ENCODE measurements around the gene FNDC3B.
"Not testable (repeated sequence)": the region's sequence is repeated elsewhere in the genome, so short reads cannot be mapped to it uniquely, and the experiment has no call there.

FNDC3B gene

DNA sequence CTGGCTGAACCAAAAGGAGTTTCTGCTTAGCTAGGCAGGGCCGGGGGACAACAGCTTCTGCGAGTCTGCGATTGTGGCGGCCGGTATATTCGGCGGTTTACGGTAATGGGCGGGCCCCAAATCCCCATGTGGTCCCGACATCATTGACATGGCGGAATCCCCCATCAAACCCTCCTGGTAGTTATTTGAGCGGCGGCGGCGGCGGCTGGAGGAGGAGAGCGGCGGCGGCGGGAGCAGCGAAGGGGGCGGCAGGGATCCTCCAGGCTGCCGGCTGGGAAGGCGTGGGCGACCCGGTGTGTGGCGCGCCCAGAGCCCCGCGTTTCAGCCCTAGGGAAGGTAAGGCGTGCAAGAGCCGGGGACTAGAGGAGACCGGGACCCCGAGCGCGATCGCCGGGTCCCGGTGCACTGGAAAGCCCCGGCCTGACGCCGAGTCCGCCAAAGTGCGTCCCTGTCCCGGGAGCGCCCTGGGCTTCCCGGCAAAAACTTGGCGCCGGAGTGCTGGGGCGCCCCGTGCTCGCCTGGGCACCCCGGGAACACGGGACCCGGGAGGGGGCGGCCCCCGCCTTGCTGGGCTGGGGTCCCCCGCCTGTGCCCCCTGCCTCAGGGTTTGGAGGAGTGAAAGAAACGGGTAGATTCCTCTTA, at the start of gene FNDC3B:
FNDC3B (plus strand) TSS at position 143 of the 642 bp plus-strand sequence. CDS start 72,902 bp downstream, outside the sequence.
- peak; percentile 78 to 89 for DNase-seq (ENCODE audit: low read depth in 2 of 2)

DNA sequence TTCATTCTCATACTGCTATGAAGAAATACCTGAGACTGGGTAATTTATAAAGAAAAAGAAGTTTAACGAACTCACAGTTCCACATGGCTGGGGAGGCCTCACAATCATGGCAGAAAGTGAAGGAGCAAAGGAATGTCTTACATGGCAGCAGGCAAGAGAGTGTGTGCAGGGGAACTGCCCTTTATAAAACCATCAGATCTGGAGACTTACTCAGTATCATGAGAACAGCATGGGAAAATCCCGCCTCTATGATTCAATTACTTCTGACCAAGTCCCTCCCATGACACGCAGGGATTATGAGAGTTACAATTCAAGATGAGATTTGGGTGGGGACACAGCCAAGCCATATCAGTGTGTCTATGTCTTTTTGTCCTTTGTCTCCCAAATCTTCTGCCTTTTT, 49.1 kb upstream of the FNDC3B start:
- not testable (repeated sequence) for DNase-seq (ENCODE audit: low read depth in 2 of 2)

DNA sequence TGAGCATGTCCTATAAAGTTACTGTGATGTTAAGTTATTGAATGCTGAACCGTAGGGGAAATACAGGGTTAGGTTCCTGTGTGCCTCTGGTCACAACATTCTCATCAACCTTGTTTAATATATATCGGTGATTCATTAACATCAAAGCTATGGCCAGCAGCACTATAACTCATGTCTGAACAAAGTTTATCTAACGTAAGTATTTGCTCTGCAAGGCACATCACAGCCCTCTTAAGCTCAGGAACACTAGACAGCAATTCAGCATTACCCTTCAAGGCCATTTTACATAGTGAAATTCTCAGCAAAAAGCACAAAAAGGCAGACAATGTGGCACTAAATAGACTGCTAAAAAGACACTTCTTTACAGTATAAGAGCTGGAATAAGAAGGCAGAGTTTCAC, 48.2 kb upstream of the FNDC3B start:
- DNase-seq (ENCODE audit: low read depth in 2 of 2), result no peak

DNA sequence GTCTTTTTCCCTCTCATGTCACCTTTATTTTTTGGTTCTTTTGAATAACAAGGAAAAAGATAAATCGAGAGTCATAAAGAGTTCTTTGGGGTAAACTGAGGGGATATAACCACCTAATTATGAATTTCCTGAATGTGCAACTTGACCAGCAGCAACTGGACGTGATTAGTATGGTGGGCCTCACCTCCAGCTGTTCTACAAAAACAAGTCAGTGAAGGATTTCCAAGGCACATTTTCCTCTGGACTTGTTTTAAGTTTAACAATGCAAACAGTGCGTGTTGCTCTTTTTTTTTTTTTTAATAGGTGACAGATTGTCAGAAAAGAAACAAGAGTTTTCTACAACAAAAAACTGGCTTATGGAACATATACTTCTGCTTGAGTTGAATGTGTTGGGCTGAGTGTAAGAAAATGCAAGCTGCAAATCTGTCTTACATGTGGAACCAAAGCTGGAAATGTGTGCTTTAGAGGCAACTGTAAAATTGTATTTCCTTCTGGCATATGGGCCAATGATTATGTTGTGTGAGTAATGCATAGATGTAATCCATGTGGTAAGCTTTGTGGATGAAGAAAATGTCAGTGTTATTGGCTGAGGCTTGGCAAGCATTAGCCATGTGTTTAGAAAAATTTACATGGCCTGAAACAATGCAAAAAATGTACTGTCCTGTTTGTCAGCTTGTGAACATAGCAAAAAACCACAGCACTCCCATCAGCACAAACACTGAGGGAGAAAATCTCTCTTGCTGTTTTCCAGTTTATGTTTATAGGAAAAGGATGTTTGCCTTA, 44.5 kb upstream of the FNDC3B start:
- no peak for DNase-seq (ENCODE audit: low read depth in 2 of 2)

DNA sequence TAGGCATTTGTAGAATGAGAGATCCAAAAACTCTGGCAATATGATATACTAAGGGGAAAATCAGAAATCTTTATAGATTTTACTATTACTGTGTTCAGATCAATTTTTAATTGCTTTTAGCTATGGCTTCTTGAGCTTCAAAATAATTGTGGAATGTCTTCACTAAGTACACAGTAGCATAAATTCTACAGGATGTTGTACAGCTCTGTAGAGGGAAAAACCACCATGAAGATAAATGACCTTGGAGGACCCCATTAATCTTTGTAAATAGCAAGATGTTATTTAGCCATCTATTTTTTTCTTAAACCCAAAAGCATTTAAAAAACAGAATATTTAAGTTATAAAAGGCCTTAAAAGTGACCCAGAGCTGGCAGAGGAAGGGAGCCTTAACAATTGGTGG, 43.9 kb upstream of the FNDC3B start:
- DNase-seq (ENCODE audit: low read depth in 2 of 2), result no peak

DNA sequence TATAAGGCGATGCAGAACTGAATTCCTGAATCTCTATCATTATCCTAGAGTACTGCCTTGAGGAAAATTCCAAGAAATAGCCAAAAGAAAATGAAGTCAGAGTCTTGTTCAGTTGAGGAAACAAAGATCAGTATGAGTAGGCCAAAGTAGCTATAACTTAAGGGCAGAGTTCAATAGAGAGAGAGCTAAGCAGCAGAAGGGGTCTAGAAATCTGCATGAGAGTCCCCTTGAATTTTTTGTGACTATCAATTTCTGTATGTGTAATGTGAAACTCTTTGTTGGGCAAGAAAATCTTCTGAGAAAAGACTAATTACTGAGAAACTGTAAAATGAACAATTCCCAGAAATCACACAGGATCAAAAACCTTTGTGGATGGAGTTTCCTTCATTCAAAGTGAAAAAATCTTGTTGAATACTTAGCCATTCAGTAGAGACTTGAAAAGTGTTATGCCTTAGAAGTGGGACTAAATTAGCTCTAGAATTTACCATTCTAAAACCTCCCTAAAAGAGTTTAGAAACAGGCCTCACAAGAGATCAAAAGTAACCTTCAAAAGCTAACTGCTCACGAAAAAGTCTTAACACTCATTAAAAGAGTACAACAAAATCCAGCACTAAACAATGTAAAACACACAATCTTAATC, 43.1 kb upstream of the FNDC3B start:
- no peak for DNase-seq (ENCODE audit: low read depth in 2 of 2)

DNA sequence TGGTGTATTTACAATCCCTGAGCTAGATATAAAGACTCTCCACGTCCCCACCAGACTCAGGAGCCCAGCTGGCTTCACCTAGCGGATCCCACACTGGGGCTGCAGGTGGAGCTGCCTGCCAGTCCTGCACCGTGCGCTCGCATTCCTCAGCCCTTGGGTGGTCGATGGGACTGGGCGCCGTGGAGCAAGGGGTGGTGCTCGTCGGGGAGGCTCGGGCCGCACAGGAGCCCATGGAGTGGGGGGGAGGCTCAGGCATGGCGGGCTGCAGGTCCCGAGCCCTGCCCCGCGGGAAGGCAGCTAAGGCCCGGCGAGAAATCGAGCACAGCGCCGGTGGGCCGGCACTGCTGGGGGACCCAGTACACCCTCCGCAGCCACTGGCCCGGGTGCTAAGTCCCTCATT, 40.6 kb upstream of the FNDC3B start:
- not testable (repeated sequence) for DNase-seq (ENCODE audit: low read depth in 2 of 2)

DNA sequence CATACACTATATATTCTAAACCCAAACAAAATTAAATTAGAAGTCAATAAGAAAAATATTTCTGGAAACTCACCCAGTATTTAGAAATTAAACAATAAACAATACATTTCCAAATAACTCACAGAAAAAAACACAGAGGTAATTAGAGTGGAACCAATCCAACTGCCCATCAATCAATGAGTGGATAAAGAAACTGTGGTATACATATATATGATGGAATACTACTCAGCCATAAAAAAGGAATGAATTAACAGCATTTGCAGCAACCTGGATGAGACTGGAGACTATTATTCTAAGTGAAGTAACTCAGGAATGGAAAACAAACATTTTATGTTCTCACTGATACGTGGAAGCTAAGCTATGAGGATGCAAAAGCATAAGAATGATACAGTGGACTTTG, 37.8 kb upstream of the FNDC3B start:
- DNase-seq (ENCODE audit: low read depth in 2 of 2), result not testable (repeated sequence)

DNA sequence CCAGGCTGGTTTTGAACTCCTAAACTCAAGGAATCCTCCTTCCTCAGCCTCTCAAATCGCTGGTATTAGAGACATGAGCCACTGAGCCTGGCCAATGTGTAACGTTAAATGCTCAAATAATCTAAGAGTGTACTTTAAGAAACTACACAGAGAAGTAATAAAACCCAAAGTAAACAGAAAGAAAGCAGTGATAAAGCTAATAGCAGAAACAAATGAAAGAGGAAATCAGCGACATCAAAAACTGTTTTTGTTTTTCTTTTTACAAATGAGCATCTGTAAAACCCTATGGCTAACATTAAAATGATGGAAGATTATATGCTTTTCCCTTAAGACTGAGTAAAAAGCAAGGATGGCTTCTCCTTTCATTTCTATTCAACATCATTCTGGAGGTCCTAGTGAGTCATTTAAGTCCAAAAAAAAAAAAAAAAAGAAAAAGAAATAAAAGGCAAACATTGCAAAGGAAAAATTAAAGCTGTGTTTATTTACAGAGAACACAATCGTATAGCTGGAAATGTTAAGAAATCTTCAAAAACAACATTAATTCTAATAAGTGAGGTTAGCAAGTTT, 36.8 kb upstream of the FNDC3B start:
- DNase-seq (ENCODE audit: low read depth in 2 of 2), result no peak

DNA sequence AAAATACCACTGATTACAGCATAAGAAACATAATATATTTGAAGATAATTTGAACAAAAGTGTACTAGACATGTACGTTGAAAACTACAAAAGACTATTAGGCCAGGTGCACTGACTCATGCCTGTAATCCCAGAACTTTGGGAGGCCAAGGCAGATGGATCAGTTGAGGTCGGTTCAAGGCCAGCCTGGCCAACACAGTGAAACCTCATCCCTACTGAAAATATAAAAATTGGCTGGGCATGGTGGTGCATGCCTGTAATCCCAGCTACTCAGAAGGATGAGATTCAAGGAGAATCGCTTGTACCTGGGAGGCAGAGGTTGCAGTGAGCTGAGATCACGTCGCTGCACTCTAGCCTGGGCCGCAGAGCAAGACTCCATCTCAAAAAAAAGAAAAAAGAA, 36.2 kb upstream of the FNDC3B start:
- DNase-seq (ENCODE audit: low read depth in 2 of 2), result no peak

DNA sequence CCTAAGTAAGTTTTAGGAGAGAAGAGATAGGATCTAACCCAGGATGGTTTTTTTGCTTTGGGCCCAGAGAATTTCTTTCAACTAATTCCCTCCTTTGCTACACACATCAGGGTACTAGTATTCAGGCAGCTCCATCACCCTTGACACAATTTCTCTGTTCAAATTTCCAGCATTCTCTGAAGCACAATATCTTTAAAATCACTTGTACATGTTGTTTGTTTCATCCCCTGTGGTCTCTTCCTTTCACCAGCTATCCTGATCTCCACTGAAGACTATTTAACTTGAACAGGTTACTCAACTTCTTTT, 32.4 kb upstream of the FNDC3B start:
- DNase-seq (ENCODE audit: low read depth in 2 of 2), result no peak

DNA sequence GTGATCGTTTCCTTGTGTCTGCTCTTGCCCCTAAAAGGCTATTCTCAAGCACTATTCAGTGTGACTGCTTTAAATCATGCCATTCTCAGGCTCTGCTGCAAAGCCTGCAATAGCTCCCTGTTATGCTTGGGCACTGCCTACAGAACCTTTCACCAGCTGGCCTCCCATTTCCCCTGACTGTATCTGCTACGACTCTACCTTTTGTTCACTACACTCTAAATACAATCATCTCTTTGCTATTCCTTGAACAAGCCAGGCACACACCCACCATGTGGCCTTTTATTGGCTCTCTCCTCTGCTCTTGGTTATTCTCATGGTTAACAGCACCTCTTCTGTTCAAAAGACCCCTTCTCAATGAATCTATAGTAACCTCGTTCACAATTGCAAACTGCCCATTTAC, 29.6 kb upstream of the FNDC3B start:
- no peak for DNase-seq (ENCODE audit: low read depth in 2 of 2)

DNA sequence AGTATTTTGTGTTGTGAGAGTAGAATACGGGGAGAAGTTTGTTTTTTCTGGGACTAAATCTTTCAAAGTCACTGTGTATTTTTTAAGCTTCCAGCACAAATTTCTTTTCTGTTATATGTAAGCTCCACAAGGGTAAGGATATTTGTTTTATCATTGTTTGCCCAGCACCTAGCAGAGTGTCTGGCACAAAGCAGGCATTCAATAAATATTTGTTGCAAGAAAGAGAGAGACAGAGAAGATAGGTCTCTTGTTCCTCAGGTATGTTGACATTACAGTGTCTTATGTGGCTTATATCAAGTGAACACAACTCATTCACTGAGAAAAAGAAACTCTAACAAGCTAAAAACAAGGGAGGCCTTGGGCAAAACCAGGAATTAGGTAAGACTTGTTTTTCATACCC, 26.6 kb upstream of the FNDC3B start:
- DNase-seq (ENCODE audit: low read depth in 2 of 2), result no peak

DNA sequence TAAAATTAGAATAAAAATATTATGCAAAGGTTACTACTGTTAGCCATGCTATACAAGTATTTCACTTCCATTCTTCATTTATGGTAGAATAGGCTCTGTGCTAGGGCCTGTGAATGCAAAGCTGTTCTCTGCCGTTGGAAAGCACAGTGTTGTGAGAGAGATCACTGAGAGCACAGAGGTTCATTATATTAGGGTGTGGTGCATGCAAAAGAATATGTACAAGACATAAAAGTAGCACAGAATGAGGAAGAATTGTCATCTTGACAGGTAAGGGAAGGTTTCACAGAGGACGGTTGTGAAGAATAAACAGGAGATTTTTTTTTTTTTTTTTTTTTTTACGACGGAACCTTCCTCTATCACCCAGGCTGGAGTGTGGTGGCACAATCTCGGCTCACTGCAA, 25.2 kb upstream of the FNDC3B start:
- no peak for DNase-seq (ENCODE audit: low read depth in 2 of 2)

DNA sequence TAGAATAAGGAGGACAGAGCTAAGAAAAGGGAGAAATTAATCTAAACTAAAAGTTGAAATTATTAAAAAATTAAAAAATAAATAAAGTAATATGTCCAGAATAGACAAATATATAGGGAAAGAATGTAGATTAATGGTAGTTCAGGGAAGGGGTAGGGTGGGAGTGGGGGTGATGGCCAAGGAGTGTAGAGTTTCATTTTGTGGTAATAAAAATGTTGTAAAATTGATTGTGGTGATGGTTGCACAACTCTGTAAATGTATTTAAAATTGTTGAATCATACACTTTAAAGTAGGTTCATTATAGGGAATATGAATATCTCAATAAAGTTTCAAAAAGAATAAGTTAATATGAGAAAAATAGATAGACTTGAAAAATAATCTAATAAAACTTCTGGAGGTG, 21.0 kb upstream of the FNDC3B start:
- DNase-seq (ENCODE audit: low read depth in 2 of 2), result no peak

DNA sequence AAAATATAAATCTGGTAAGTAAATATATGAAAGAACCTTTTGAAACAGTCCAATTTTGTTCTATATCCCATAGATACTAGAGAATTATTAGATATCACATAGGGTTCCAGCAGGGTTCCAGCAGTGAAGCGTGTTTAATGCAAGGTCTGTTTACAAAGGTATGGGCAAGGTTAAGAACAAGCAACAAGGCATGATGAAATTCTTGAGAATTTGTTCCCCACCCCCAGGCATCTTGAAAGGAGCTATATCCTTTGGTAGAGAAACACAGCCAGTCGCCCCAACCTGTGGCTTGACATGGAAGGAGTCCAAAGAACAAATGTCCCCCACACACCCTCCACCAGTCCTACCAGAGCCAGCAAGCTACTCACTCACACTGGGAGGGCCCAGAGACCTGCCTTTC, 18.6 kb upstream of the FNDC3B start:
- no peak for DNase-seq (ENCODE audit: low read depth in 2 of 2)

DNA sequence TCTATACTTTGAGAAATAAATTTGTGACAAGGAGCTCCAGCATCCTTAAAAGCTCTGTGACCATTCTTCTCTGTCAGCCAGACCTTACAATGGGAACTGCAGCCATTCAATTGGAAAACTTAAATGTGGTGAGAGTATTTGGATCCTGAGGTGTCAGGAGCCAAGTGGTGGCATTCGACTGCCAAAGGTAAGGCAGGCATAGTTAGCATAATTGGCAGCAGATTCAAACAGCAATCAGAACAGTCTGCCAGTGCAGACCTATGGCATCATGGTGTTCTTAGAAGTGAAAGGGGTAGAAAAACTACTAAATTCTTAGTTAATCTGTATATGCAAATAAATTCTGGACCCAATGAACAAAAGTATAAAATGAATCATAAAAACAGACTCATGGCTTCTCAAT, 18.2 kb upstream of the FNDC3B start:
- no peak for DNase-seq (ENCODE audit: low read depth in 2 of 2)

DNA sequence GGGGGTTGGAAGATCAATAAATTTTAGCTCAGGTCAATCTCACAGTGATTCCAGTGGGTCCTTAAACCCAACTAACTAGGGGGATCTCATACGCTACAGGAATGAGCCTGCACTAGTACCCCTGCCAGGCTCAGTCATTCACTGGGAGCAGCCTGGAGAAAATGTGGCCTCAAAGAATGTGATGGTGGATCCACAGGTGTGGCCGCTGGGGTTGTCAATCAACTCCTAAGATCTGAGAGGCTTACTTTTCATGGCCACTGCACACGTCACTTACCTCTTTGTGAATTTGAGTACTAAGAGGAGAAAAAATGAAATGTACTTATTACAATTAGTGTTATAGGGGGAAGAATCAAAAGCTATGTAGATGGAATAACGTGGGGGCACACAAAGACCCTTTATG, 17.5 kb upstream of the FNDC3B start:
- DNase-seq (ENCODE audit: low read depth in 2 of 2), result no peak

DNA sequence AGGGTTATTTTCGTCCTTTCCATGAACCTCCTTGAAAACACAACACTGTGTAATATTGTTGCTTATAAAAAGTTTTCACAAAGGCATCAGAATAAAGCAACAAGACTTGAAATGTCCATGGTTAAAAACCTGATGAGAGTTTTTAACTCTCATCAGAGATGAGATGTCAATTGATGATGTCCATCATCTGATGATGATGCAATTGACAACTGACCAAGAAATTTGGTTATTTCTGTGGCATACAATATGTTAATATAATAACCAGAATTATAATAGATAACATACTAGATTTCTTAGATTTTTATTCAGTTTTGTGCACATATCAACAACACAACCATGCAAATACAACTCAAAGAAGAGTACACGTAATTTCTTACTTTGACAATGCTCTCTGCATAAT, 15.5 kb upstream of the FNDC3B start:
- no peak for DNase-seq (ENCODE audit: low read depth in 2 of 2)

DNA sequence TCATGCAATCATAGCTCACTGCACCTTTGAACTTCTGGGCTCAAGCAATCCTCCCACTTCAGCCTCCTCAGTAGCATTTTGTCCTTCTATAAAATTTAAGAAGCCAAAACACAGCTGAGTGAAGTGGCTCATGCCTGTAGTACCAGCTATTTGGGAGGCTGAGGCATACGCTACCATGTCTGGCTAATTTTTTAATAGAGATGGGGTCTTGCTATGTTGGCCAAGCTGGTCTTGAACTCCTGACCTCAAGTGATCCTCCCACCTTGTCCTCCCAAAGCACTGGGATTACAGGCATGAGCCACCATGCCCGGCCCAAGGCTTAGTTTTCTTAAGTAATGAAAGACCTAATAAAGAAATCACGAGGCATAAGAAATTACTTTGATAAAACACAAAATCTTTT, 14.7 kb upstream of the FNDC3B start:
- DNase-seq (ENCODE audit: low read depth in 2 of 2), result no peak

DNA sequence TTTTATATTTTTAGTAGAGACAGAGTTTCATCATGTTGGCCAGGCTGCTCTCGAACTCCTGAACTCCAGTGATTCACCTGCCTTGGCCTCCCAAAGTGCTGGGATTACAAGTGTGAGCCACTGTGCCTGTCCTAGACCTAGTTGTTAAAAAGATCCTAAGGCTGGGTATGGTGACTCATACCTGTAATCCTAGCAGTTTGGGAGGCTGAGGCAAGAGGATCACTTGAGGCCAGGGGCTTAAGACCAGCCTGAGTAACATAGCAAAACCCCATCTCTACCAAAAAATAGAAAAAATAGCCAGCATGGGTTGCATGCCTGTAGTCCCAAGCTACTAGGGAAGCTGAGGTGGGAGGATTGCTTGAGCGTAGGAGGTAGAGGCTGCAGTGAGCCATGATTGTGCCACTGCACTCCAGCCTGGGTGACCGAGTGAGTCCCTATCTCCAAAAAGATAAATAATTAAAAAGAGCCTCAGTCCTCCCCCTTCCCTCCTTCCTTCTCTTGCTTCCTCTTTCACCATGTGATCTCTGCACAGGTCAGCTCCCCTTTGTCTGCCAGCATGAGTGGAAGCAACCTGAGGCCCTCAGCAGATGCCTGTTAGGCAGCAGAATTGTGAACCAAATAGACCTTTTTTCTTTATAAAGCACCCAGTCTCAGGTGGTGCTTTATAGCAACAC, 9.8 kb upstream of the FNDC3B start:
- no peak for DNase-seq (ENCODE audit: low read depth in 2 of 2)

DNA sequence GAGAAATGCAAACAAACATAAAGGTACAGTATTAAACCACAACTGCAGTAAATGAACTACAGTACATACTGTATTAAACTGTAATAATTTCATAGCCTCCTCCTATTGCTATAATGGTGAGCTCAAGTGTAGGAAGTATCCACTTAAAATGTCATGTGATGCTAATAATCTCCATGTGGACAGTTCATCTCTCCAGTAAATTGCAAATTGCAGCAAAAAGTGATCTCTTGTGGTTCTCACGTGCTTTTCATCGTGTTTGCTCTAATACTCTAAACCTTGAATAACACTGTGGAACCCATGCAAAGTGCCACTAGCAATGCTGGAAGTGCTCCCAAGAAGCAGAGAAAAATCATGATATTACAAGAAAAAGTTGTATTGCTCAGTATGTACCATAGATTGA, 9.2 kb upstream of the FNDC3B start:
- no peak for DNase-seq (ENCODE audit: low read depth in 2 of 2)

Data from stimulated activated CD4-positive, alpha-beta T cell treated with anti-CD3 and anti-CD28 coated beads, Interleukin-15, amount 100 ng/mL, for 48 hours (primary cell).